Lower leg skin (tissue), 4 donors: ENCODE measurements around the gene LRP5. TPM values are rescaled to one million over a fixed set of nuclear protein-coding genes. Genes with fewer than 3 reads are reported as not detected.

Source experiments
- DNase-seq, 2 donors: peaks; one replicate each; pipeline ENCODE4 v3.0.0-alpha.2; 2019; ENCODE audit warnings: low spot score in 2 of 2
- H3K4me3 ChIP-seq: fragments of 200-600 bp; sonication (generic); 2 replicates; pipeline ENCODE4 v1.5.1; 2017; ENCODE audit warnings: mild to moderate bottlenecking, low read depth; ENCODE audit not compliant: poor library complexity, severe bottlenecking
- CTCF ChIP-seq, 3 donors: fragments of 450-650 bp; IDR thresholded peaks; one replicate each; pipeline ENCODE4 v1.5.1; 2016; ENCODE audit warnings: antibody characterized with exemption in 3 of 3, mild to moderate bottlenecking in 3 of 3, moderate library complexity in 2 of 3
- POLR2A ChIP-seq, 2 donors: fragments of 450-650 bp; IDR thresholded peaks; one replicate each; pipeline ENCODE4 v1.6.1; 2016 to 2017; ENCODE audit warnings: antibody characterized with exemption in 2 of 2, mild to moderate bottlenecking in 1 of 2, moderate library complexity in 1 of 2
- WGBS, 2 donors: methylation state at CpG; one replicate each; pipeline ENCODE4 v1.1.5; 2018; 5-methylcytosine and 5-hydroxymethylcytosine counted together
- intact Hi-C: fragments of 100-400 bp; cut with DNase I; formaldehyde crosslinking; loops from one replicate; pipeline ENCODE4 v1.15.0; 2023; ENCODE audit warnings: low total_unique reads
- total RNA-seq, 4 donors: library from RNA; depleted of rRNA; stranded (reverse); fragments of >200 nt; gene quantifications; one replicate each; pipeline ENCODE4 v1.1.0, GENCODE V29; 2016

Gene LRP5
- total RNA-seq, 4 donors from 2014 or later, result 25.0 to 53.5 (median 29.3) TPM

GRCh38 chr11:68312780-68313573, 586 bp downstream of the LRP5 start:
- no peak for DNase-seq
- WGBS, 2 donors, result 1% methylated on average over 19 to 39 of the region's 102 CpGs
- intact Hi-C loops, result no loop called here
- TF ChIP-seq CTCF (IDR thresholded peaks at IDR 0.05) (no peak), POLR2A (IDR thresholded peaks at IDR 0.05) (no peak)
- H3K4me3 ChIP-seq, result peak overlapping the region; percentile 30

- TF ChIP-seq CTCF (IDR thresholded peaks at IDR 0.05) (no peak), POLR2A (IDR thresholded peaks at IDR 0.05) (no peak)
- peak overlapping the region; percentile 30 for H3K4me3 ChIP-seq
- 19 to 20% methylated on average over 19 of the region's 19 CpGs for WGBS, 2 donors
- DNase-seq, result no peak
- intact Hi-C loops, result no loop called here
Measured at GRCh38 chr11:68313574-68314202, 1.3 kb downstream of the LRP5 start.

GRCh38 chr11:68314203-68315170, 2.1 kb downstream of the LRP5 start:
- TF ChIP-seq CTCF (IDR thresholded peaks at IDR 0.05) (no peak), POLR2A (IDR thresholded peaks at IDR 0.05) (no peak)
- DNase-seq, result no peak
- intact Hi-C loops, result no loop called here
- 26 to 36% methylated on average over 27 of the region's 27 CpGs for WGBS, 2 donors
- no peak overlapping the region for H3K4me3 ChIP-seq

GRCh38 chr11:68315171-68315920, 3.0 kb downstream of the LRP5 start:
- H3K4me3 ChIP-seq, result no peak overlapping the region
- intact Hi-C loops, result no loop called here
- no peak for DNase-seq
- 55 to 67% methylated on average over 19 of the region's 19 CpGs for WGBS, 2 donors
- TF ChIP-seq CTCF (IDR thresholded peaks at IDR 0.05) (no peak), POLR2A (IDR thresholded peaks at IDR 0.05) (no peak)

- TF ChIP-seq CTCF (IDR thresholded peaks at IDR 0.05) (no peak), POLR2A (IDR thresholded peaks at IDR 0.05) (no peak)
- H3K4me3 ChIP-seq, result no peak overlapping the region
- WGBS, 2 donors, result 73 to 87% methylated on average over 5 to 15 of the region's 15 CpGs
- intact Hi-C loops, result no loop called here
- DNase-seq, result no peak
Measured at GRCh38 chr11:68317147-68317785, 4.9 kb downstream of the LRP5 start.
